Panc1 (cell line): Measurements from ENCODE around the gene IL15. TPM values are rescaled to one million over a fixed set of nuclear protein-coding genes. Genes with fewer than 3 reads are reported as not detected.

Experiments
- ATAC-seq: fragments of 200-7000 bp; cut with Tn5 transposase; 2 replicates; pipeline ENCODE4 v1.9.1; 2020; ENCODE audit warnings: mild to moderate bottlenecking, moderate library complexity
- BruUV-seq: library from RNA; stranded (reverse); fragments of 400-500 nt; replicated peaks from 2 replicates; lab custom pipeline; 2021; lab: Mats Ljungman, UMichigan
- CTCF ChIA-PET: fragments of 300-600 bp; sonication (Branson Sonifier 250); formaldehyde crosslinking; loops from one replicate; lab custom pipeline; 2022; ENCODE audit warnings: antibody characterized with exemption; lab: Charles Lee
- POLR2A ChIA-PET: fragments of 300-600 bp; sonication (Branson Sonifier 250); formaldehyde crosslinking; loops from one replicate; lab custom pipeline; 2022; ENCODE audit warnings: antibody characterized with exemption; lab: Charles Lee
- DNase-seq: peaks from one replicate; pipeline ENCODE4 v3.0.0-alpha.2; 2010; ENCODE audit warnings: low read depth, low spot score
- H3K27ac ChIP-seq: 2 replicates; pipeline ENCODE4 v1.5.1; 2011; ENCODE audit warnings: mild to moderate bottlenecking, low read length, inconsistent platforms
- H3K27me3 ChIP-seq: fragments of 200-500 bp; sonication (Bioruptor generic); 2 replicates; pipeline ENCODE4 v1.6.0; 2014; ENCODE audit warnings: low read length, inconsistent platforms; ENCODE audit not compliant: control insufficient read depth, insufficient read depth
- H3K36me3 ChIP-seq: fragments of 200-500 bp; sonication (Bioruptor generic); 2 replicates; pipeline ENCODE4 v1.5.1; 2014; ENCODE audit warnings: inconsistent platforms, mild to moderate bottlenecking, low read length, moderate library complexity; ENCODE audit not compliant: control insufficient read depth, insufficient read depth
- H3K4me1 ChIP-seq: 2 replicates; pipeline ENCODE4 v1.5.1; 2011; ENCODE audit warnings: inconsistent platforms, mild to moderate bottlenecking, low read length, moderate library complexity; ENCODE audit not compliant: control insufficient read depth, insufficient read depth
- H3K4me3 ChIP-seq, 2 experiments: 2 replicates each; pipeline ENCODE4 v1.5.1; 2011 to 2012; ENCODE audit warnings: low read depth in 2 of 2, low read length in 2 of 2, mild to moderate bottlenecking in 2 of 2, inconsistent platforms in 1 of 2, moderate library complexity in 1 of 2
- H3K9me3 ChIP-seq: fragments of 200-500 bp; sonication (Bioruptor generic); 2 replicates; pipeline ENCODE4 v1.5.1; 2014; ENCODE audit warnings: low read depth, mild to moderate bottlenecking, inconsistent platforms, low read length, moderate library complexity; ENCODE audit not compliant: control insufficient read depth, insufficient read depth
- CTCF ChIP-seq: fragments of 450-650 bp; IDR thresholded peaks from 2 replicates; pipeline ENCODE4 v1.5.1; 2017; ENCODE audit warnings: mild to moderate bottlenecking
- POLR2AphosphoS5 ChIP-seq: IDR thresholded peaks from 2 replicates; pipeline ENCODE4 v1.6.1; 2012; ENCODE audit warnings: mild to moderate bottlenecking, low read depth, low read length, moderate library complexity
- REST ChIP-seq, 2 experiments: IDR thresholded peaks; 2 replicates each; pipeline ENCODE4 v1.6.1; 2011 to 2012; ENCODE audit warnings: low read depth in 2 of 2, control low read depth in 1 of 2, low read length in 1 of 2, mild to moderate bottlenecking in 1 of 2, moderate library complexity in 1 of 2; ENCODE audit not compliant: insufficient read depth in 1 of 2
- SIN3A ChIP-seq: IDR thresholded peaks from 2 replicates; pipeline ENCODE4 v1.6.1; 2012; ENCODE audit warnings: low read depth, mild to moderate bottlenecking, low read length, moderate library complexity, borderline replicate concordance; ENCODE audit not compliant: insufficient read depth
- TCF7L2 ChIP-seq: IDR thresholded peaks from 2 replicates; pipeline ENCODE4 v1.6.1; 2011; ENCODE audit warnings: mild to moderate bottlenecking, low read depth, low read length, inconsistent platforms
- in situ Hi-C: cut with HindIII; loops from 2 replicates; pipeline ENCODE4 v1.10.0; 2016; ENCODE audit warnings: low sequenced_read_pairs, low pct_unique_long_range_greater_than_20kb
- intact Hi-C: fragments of 100-400 bp; cut with micrococcal nuclease; formaldehyde crosslinking; loops from one replicate; pipeline ENCODE4 v1.10.0; 2022; ENCODE audit not compliant: unreplicated experiment
- total RNA-seq: library from RNA; stranded (reverse); gene quantifications from one replicate; pipeline ENCODE4 v1.2.1, GENCODE V29; 2021; ENCODE audit not compliant: unreplicated experiment

The IL15 gene
- total RNA-seq, 1 experiment from 2014 or later: 2.7 TPM

- DNase-seq: no peak
- Histone ChIP-seq H3K4me3 (no peak overlapping the region), H3K9me3 (no peaks in the 10 kb centered on the region), H3K27ac (no peak overlapping the region), H3K27me3 (no peaks in the 10 kb centered on the region), H3K4me1 (no peaks in the 10 kb centered on the region), H3K36me3 (no peaks in the 10 kb centered on the region)
- ATAC-seq: no peak
- no peak for TF ChIP-seq SIN3A
- TF ChIP-seq REST (IDR thresholded peaks at IDR 0.05; ENCODE audit: insufficient read depth in 1 of 2, low read depth in 2 of 2, low read length in 1 of 2): no peak
- TF ChIP-seq TCF7L2: no peak
- TF ChIP-seq POLR2AphosphoS5: no peak
- no peak for TF ChIP-seq CTCF
- no TSS peak for BruUV-seq
- CTCF ChIA-PET: no interaction called here
- POLR2A ChIA-PET: no interaction called here
- intact Hi-C loops (no loop called here), in situ Hi-C loops (no loop called here)
Observed at GRCh38 chr4:141782205-141782604, 145.8 kb downstream of the IL15 start.
